OCI-LY7 (cell line): ENCODE measurements around the gene CHST2. TPM values are rescaled to one million over a fixed set of nuclear protein-coding genes. Genes with fewer than 3 reads are reported as not detected.

Experiments used
- BruUV-seq: library from RNA; stranded (reverse); fragments of 400-500 nt; replicated peaks from 2 replicates; lab custom pipeline; 2021; lab: Mats Ljungman, UMichigan
- CTCF ChIA-PET: fragments of 300-600 bp; sonication (Branson Sonifier 250); formaldehyde crosslinking; loops from one replicate; lab custom pipeline; 2022; ENCODE audit warnings: antibody characterized with exemption; ENCODE audit not compliant: unreplicated experiment; lab: Charles Lee
- POLR2A ChIA-PET: fragments of 300-600 bp; sonication (Branson Sonifier 250); formaldehyde crosslinking; loops from one replicate; lab custom pipeline; 2022; ENCODE audit warnings: antibody characterized with exemption; lab: Charles Lee
- DNase-seq: peaks from one replicate; pipeline ENCODE4 v3.0.0-alpha.2; 2015; ENCODE audit warnings: low spot score
- H2AFZ ChIP-seq: fragments of 200-600 bp; sonication (generic), shearing (Covaris generic); 2 replicates; pipeline ENCODE4 v1.6.1; 2014; ENCODE audit warnings: mild to moderate bottlenecking, antibody characterized with exemption, low read length, moderate library complexity
- H3K27ac ChIP-seq: fragments of 200-600 bp; sonication (generic); 2 replicates; pipeline ENCODE4 v1.5.1; 2014; ENCODE audit warnings: mixed run types, low read depth, mild to moderate bottlenecking, moderate library complexity, low read length, inconsistent platforms; ENCODE audit not compliant: poor library complexity, severe bottlenecking
- H3K36me3 ChIP-seq: fragments of 200-600 bp; sonication (generic); 2 replicates; pipeline ENCODE4 v1.6.1; 2014; ENCODE audit warnings: mild to moderate bottlenecking, antibody characterized with exemption, low read length, moderate library complexity, mixed read lengths; ENCODE audit not compliant: insufficient read depth
- H3K4me1 ChIP-seq: fragments of 200-600 bp; sonication (generic); 2 replicates; pipeline ENCODE4 v1.5.1; 2014; ENCODE audit warnings: mild to moderate bottlenecking, low read length; ENCODE audit not compliant: insufficient read depth, poor library complexity, severe bottlenecking
- H3K4me2 ChIP-seq: fragments of 200-600 bp; sonication (generic); 2 replicates; pipeline ENCODE4 v1.6.1; 2014; ENCODE audit warnings: mild to moderate bottlenecking, low read length
- H3K4me3 ChIP-seq: fragments of 200-600 bp; sonication (generic); 2 replicates; pipeline ENCODE4 v1.5.1; 2014; ENCODE audit warnings: mild to moderate bottlenecking, low read depth, low read length; ENCODE audit not compliant: poor library complexity, severe bottlenecking
- H3K79me2 ChIP-seq: fragments of 200-600 bp; sonication (generic); 2 replicates; pipeline ENCODE4 v1.6.1; 2016; ENCODE audit warnings: low read depth, mild to moderate bottlenecking, low read length, moderate library complexity, mixed read lengths; ENCODE audit not compliant: insufficient read depth
- H3K9me2 ChIP-seq: fragments of 200-600 bp; sonication (generic); 2 replicates; pipeline ENCODE4 v1.6.1; 2016; ENCODE audit warnings: mild to moderate bottlenecking, low read length, mixed read lengths; ENCODE audit not compliant: insufficient read depth
- H3K9me3 ChIP-seq: fragments of 200-600 bp; sonication (generic); 2 replicates; pipeline ENCODE4 v1.6.1; 2014; ENCODE audit warnings: mild to moderate bottlenecking, mixed run types, low read length, mixed read lengths
- H4K20me1 ChIP-seq: fragments of 200-600 bp; sonication (generic); 2 replicates; pipeline ENCODE4 v1.6.1; 2014; ENCODE audit warnings: mild to moderate bottlenecking, antibody characterized with exemption, low read length, moderate library complexity, mixed read lengths; ENCODE audit not compliant: insufficient read depth
- CTCF ChIP-seq: fragments of 200-600 bp; sonication (generic); conservative IDR thresholded peaks from 2 replicates; pipeline ENCODE4 v1.5.1; 2014; ENCODE audit warnings: mild to moderate bottlenecking, antibody characterized with exemption, low read length, moderate library complexity, mixed read lengths
- EZH2phosphoT487 ChIP-seq: fragments of 200-600 bp; sonication (generic); IDR thresholded peaks from 2 replicates; pipeline ENCODE4 v1.6.1; 2018; ENCODE audit warnings: low read depth, borderline replicate concordance, mild to moderate bottlenecking, mixed run types, antibody characterized with exemption, low read length, moderate library complexity, mixed read lengths
- intact Hi-C: fragments of 100-400 bp; cut with micrococcal nuclease; formaldehyde crosslinking; loops from one replicate; pipeline ENCODE4 v1.10.0; 2022; ENCODE audit not compliant: unreplicated experiment
- total RNA-seq, 2 experiments: library from RNA; depleted of rRNA in 1 of 2; stranded (reverse); fragments of >200 nt in 1 of 2; shearing (Covaris generic) in 1 of 2; gene quantifications; 2 replicates each; pipeline ENCODE4 v1.2.3, GENCODE V29; 2014 to 2022

Gene CHST2
- total RNA-seq, 2 experiments from 2014 or later: 1.2 TPM

DNA sequence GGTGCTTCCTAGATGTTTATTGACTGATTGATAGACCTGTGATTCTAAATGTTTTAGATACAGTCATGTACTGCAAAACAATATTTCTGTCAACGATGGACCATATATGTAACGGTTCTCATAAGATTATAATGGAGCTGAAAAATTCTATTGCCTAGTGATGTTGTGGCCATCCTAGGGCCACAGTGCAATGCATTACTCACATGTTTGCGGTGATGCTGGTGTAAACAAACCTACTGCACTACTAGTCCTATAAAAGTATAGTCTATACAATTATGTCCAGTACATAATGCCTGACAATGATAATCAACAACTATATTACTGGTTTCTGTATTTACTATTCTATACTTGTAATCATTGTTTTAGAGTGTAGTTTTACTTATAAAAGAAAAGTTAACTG lies 46.8 kb downstream of the CHST2 start:
- Histone ChIP-seq H3K4me2 (no peak overlapping the region), H4K20me1 (no peaks in the 10 kb centered on the region), H3K4me1 (peaks cover 5% of the 10 kb centered on the region), H3K27ac (no peak overlapping the region), H3K4me3 (no peak overlapping the region), H3K9me3 (no peaks in the 10 kb centered on the region), H2AFZ (no peak overlapping the region), H3K36me3 (no peaks in the 10 kb centered on the region), H3K79me2 (no peaks in the 10 kb centered on the region), H3K9me2 (no peaks in the 10 kb centered on the region)
- intact Hi-C loops: no loop called here
- CTCF ChIA-PET: no interaction called here
- POLR2A ChIA-PET: interaction anchor here (0.9 kb wide), 1 partner anchor 23 kb away, joined by 3 read pairs; no protein-coding TSS in a partner anchor
- DNase-seq: no peak
- TF ChIP-seq CTCF (no peak), EZH2phosphoT487 (no peak)
- BruUV-seq: no TSS peak

DNA sequence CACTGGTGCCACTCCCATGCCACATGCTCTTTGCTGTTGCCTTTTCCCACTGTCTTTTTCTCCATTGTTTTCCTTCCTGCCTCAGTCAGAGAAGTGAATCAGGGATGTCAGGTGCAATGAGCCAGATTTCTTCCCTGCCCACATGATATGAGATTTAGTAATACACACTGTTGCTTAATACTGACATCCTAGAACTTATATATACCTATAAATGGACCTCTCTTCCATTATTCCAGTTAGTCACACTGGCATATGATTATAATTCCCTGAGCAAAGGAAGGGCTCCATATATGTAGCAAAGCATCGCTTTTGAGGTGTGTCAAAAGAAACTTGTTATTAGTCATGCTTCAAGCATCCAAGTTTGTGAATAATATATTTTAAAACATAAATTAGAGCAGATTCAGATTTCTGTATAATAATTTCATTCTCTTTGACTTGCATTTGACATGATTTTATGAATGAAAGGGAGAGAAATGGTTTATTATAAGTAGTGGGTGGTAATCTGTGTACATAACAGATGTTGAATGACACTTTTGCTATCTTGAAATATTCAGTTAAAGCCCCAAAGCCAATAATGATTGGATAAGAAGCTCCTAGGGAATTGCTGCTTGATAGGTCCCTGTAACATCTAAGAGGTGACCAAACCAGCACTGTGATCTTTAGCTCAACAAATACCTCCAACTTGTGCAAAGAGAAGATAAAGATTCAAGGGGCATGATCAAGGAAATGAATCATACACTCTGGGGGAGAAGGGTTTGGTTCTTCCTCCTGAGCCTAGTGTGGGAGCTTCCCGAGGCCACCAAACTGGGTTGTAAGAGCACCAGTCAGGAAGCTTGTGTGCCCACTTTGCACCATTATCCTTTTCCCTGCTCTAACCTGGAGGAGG lies 48.6 kb downstream of the CHST2 start:
- no peak for TF ChIP-seq CTCF
- no peak for TF ChIP-seq EZH2phosphoT487
- H3K4me1 ChIP-seq: peaks cover 5% of the 10 kb centered on the region
- DNase-seq: no peak
- peaks cover 7% of the 10 kb centered on the region; the same call in 1 of the 2 replicates for H3K9me3 ChIP-seq
- no peaks in the 10 kb centered on the region for H3K36me3 ChIP-seq
- H3K9me2 ChIP-seq: no peaks in the 10 kb centered on the region
- H3K27ac ChIP-seq: no peak overlapping the region
- no peaks in the 10 kb centered on the region for H3K79me2 ChIP-seq
- no peak overlapping the region for H2AFZ ChIP-seq
- ChIA-PET CTCF (no interaction called here), POLR2A (interaction anchor here (0.8 kb wide), 1 partner anchor 34 kb away, joined by 4 read pairs; no protein-coding TSS in a partner anchor)
- no TSS peak for BruUV-seq
- H3K4me2 ChIP-seq: no peak overlapping the region
- intact Hi-C loops: no loop called here
- no peak overlapping the region for H3K4me3 ChIP-seq
- no peaks in the 10 kb centered on the region for H4K20me1 ChIP-seq

- H3K9me3 ChIP-seq: peaks cover 8% of the 10 kb centered on the region; the same call in 1 of the 2 replicates
- no peak overlapping the region for H3K4me3 ChIP-seq
- no peak overlapping the region for H2AFZ ChIP-seq
- no peaks in the 10 kb centered on the region for H3K9me2 ChIP-seq
- TF ChIP-seq CTCF (no peak), EZH2phosphoT487 (no peak)
- H3K4me1 ChIP-seq: peaks cover 5% of the 10 kb centered on the region
- no peaks in the 10 kb centered on the region for H4K20me1 ChIP-seq
- H3K4me2 ChIP-seq: no peak overlapping the region
- POLR2A ChIA-PET: interaction anchor here (0.8 kb wide), 2 partner anchors 34 to 193 kb away, joined by 3 to 4 read pairs; no protein-coding TSS in a partner anchor
- no peak overlapping the region for H3K27ac ChIP-seq
- no TSS peak for BruUV-seq
- no peak for DNase-seq
- no peaks in the 10 kb centered on the region for H3K36me3 ChIP-seq
- CTCF ChIA-PET: no interaction called here
- H3K79me2 ChIP-seq: no peaks in the 10 kb centered on the region
- intact Hi-C loops: no loop called here
These were observed 49.3 kb downstream of the CHST2 start for GRCh38 chr3:143168855-143169192.
